Measurements from ENCODE around the gene POC1B.

POC1B gene

GRCh38 chr12:89413234-89413633, 112.6 kb downstream of the POC1B start:
- DNase-seq (ENCODE audit: low spot score), result no peak
- TF ChIP-seq, protein P1, sequence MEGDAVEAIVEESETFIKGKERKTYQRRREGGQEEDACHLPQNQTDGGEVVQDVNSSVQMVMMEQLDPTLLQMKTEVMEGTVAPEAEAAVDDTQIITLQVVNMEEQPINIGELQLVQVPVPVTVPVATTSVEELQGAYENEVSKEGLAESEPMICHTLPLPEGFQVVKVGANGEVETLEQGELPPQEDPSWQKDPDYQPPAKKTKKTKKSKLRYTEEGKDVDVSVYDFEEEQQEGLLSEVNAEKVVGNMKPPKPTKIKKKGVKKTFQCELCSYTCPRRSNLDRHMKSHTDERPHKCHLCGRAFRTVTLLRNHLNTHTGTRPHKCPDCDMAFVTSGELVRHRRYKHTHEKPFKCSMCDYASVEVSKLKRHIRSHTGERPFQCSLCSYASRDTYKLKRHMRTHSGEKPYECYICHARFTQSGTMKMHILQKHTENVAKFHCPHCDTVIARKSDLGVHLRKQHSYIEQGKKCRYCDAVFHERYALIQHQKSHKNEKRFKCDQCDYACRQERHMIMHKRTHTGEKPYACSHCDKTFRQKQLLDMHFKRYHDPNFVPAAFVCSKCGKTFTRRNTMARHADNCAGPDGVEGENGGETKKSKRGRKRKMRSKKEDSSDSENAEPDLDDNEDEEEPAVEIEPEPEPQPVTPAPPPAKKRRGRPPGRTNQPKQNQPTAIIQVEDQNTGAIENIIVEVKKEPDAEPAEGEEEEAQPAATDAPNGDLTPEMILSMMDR (IDR thresholded peaks at IDR 0.05; ENCODE audit: extremely low read depth, insufficient read depth, missing control alignments), result no peak
- in situ Hi-C loops (cut with MboI; ENCODE audit: low pct_unique_long_range_greater_than_20kb, low sequenced_read_pairs, unreplicated experiment), result no loop called here

GRCh38 chr12:89412665-89413064, 113.2 kb downstream of the POC1B start:
- no peak for DNase-seq (ENCODE audit: low spot score)
- in situ Hi-C loops (cut with MboI; ENCODE audit: low pct_unique_long_range_greater_than_20kb, low sequenced_read_pairs, unreplicated experiment), result no loop called here
- TF ChIP-seq, protein P1 (IDR thresholded peaks at IDR 0.05; ENCODE audit: extremely low read depth, insufficient read depth, missing control alignments), result no peak

GRCh38 chr12:89411846-89412245, 114.0 kb downstream of the POC1B start:
- in situ Hi-C loops (cut with MboI; ENCODE audit: low pct_unique_long_range_greater_than_20kb, low sequenced_read_pairs, unreplicated experiment), result no loop called here
- TF ChIP-seq, protein P1 (IDR thresholded peaks at IDR 0.05; ENCODE audit: extremely low read depth, insufficient read depth, missing control alignments), result no peak
- no peak for DNase-seq (ENCODE audit: low spot score)

- in situ Hi-C loops (cut with MboI; ENCODE audit: low pct_unique_long_range_greater_than_20kb, low sequenced_read_pairs, unreplicated experiment), result no loop called here
- DNase-seq (ENCODE audit: low spot score), result no peak
- TF ChIP-seq, protein P1 (IDR thresholded peaks at IDR 0.05; ENCODE audit: extremely low read depth, insufficient read depth, missing control alignments), result no peak
Measured at GRCh38 chr12:89411234-89411633, 114.6 kb downstream of the POC1B start.

DNA sequence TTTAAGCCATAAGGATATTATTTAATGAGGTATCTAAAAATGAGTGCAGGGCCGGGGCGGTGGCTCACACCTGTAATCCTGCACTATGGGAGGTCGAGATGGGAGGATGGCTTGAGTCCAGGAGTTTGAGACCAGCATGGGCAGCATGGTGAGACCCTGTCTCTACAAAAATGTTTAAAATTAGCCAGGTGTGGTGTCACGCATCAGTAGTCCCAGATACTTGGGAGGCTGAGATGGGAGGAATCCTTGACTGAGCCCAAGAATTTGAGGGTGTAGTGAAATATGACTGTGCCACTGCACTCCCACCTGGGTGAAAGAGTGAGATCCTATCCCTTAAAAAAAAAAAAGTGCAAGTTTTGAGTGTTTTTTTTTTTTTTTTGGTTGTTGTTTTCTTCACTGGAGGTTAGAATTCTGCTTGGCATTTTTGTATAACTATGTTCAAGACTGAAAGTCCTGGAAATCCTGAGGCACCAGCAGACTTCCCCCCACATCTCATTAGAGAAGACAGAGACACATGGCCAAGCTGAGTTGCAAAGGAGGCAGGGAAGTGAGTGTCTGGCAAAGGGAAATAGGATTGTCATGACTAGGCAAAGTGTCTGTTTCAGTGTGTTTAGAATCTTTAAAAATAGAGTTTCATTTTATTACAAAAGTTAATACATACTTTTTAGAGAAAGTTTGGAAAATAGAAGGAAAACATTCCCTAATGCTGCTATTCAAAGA, 120.1 kb downstream of the POC1B start:
- TF ChIP-seq, protein P1 (IDR thresholded peaks at IDR 0.05; ENCODE audit: extremely low read depth, insufficient read depth, missing control alignments), result no peak
- in situ Hi-C loops (cut with MboI; ENCODE audit: low pct_unique_long_range_greater_than_20kb, low sequenced_read_pairs, unreplicated experiment), result no loop called here
- DNase-seq (ENCODE audit: low spot score), result no peak

DNA sequence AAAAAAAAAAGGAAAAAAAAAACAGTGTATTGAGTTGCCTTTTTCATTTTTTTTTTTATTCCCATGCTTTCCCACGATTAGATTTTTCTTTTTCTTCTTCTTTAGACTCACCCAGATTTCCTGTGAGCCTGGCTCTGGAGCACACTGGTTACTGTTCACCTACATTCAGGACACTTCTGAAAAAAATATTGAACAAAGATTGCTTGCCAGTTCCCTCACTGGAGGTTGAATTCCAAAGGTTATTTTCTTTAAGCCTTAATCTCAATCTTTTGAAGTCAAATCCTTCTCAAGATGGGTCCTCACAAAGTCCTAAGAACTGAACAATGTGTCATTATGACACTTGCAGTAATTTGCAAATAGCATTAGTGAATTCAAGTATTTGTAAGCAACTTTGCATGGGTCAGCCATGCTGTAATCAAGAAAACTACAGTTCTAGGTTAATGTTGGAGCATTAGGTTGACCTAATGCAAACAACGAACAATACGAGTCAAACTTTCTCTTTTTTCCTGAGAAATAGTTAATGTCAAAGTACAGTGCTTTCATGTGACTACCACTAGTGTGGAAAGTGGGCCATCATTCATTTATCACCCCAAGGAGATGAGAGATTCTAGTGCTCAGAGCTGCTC, 124.3 kb downstream of the POC1B start:
- DNase-seq (ENCODE audit: low spot score), result no peak
- in situ Hi-C loops (cut with MboI; ENCODE audit: low pct_unique_long_range_greater_than_20kb, low sequenced_read_pairs, unreplicated experiment), result no loop called here
- TF ChIP-seq, protein P1 (IDR thresholded peaks at IDR 0.05; ENCODE audit: extremely low read depth, insufficient read depth, missing control alignments), result no peak

All from GM13977 (cell line).